Fibroblast of pulmonary artery (primary cell): ENCODE results near the gene IBA57.

Source experiments
- DNase-seq: peaks from one replicate; pipeline ENCODE4 v3.0.0-alpha.2; 2010; ENCODE audit warnings: low read depth
- H3K4me3 ChIP-seq: replicated peaks from 2 replicates; pipeline ENCODE4 v1.5.1; 2011; ENCODE audit warnings: low read depth, mild to moderate bottlenecking, control low read depth, low read length, moderate library complexity
- CTCF ChIP-seq: IDR thresholded peaks from 2 replicates; pipeline ENCODE4 v1.5.1; 2011; ENCODE audit warnings: mild to moderate bottlenecking, control low read depth, low read length, inconsistent platforms; ENCODE audit errors: missing control alignments

IBA57 gene

GRCh38 chr1:228162286-228163006, 3.2 kb upstream of the IBA57 start:
- H3K4me3 ChIP-seq: no peak overlapping the region
- DNase-seq: peak; percentile 26

GRCh38 chr1:228163007-228163753, 2.4 kb upstream of the IBA57 start:
- TF ChIP-seq CTCF: no peak
- no peak overlapping the region for H3K4me3 ChIP-seq
- DNase-seq: peak; percentile 60

More at GRCh38 chr1:228162286-228163006, 3.2 kb upstream of the IBA57 start:
- no peak for TF ChIP-seq CTCF

- H3K4me3 ChIP-seq: no peak overlapping the region
- DNase-seq: no peak
Measured at GRCh38 chr1:228163776-228164519, 1.7 kb upstream of the IBA57 start.

GRCh38 chr1:228164561-228165371, 838 bp upstream of the IBA57 start:
- no peak for TF ChIP-seq CTCF
- peak overlapping the region; percentile 42 for H3K4me3 ChIP-seq
- DNase-seq: no peak

More at GRCh38 chr1:228163776-228164519, 1.7 kb upstream of the IBA57 start:
- no peak for TF ChIP-seq CTCF

- DNase-seq: peak; percentile 64
- TF ChIP-seq CTCF: peak; percentile 21
- H3K4me3 ChIP-seq: peak overlapping the region; percentile 76
Measured at GRCh38 chr1:228166170-228166936, 749 bp downstream of the IBA57 start.
